ENCODE results near the gene TSPAN9.
A peak's percentile ranks its signal among the peaks of the same experiment; 100 is the strongest.

The TSPAN9 gene

DNA sequence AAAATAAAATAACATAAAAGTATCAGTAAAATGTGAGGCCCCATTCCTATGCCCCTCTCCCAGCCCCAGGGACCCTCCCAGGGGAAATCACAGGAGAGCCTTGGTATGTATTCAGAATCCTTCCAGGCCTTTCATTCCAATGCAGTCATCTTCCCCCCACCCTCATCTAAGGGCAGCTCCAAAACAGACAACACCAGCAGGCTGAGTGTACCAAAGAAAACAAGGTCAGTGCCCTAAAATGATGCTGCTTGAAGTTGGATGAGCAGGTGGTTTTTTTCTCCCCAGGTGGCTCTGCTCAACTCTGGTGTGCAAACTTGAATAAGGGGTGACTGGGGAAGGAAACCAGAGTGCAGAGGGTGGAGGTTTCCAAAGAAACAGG lies 56.2 kb downstream of the TSPAN9 start:
- no peaks in the 10 kb centered on the region for H3K27me3 ChIP-seq (ENCODE audit: control insufficient read depth, insufficient read depth, low read length)
- H3K4me1 ChIP-seq, result peaks cover 23% of the 10 kb centered on the region
- H3K27ac ChIP-seq, result no peak overlapping the region
- H3K9me3 ChIP-seq (ENCODE audit: control insufficient read depth, low read length), result no peaks in the 10 kb centered on the region
- peaks cover 37% of the 10 kb centered on the region for H3K79me2 ChIP-seq
- no peaks in the 10 kb centered on the region for H3K36me3 ChIP-seq (ENCODE audit: control insufficient read depth, insufficient read depth, low read length)
- H2AFZ ChIP-seq, result no peak overlapping the region
- H3K4me2 ChIP-seq (ENCODE audit: low read length), result no peak overlapping the region
- TF ChIP-seq CTCF (IDR thresholded peaks at IDR 0.05), result no peak
- no peak overlapping the region for H3K9ac ChIP-seq
- H3K4me3 ChIP-seq (ENCODE audit: low read depth, low read length), result no peak overlapping the region

DNA sequence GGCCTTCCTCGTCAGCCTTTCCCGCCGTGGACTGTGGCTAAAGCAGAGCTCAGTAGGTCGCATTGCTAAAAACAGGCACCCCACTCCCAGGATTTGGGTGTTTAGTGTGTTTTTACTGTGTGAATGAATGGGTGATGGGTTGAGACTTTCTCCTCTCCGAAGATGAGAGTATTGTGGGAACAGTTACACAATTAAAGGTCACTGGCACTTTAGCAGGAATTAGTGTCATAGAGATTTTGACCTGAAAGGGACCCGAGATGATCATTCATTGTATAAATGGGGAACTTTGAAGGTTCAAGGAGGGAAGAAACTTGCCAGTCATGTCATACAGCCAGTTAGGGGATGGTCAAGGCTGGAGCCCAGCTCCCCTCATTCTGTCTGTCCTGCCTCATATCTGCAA lies 56.9 kb downstream of the TSPAN9 start:
- H3K79me2 ChIP-seq, result peaks cover 37% of the 10 kb centered on the region
- no peaks in the 10 kb centered on the region for H3K27me3 ChIP-seq (ENCODE audit: control insufficient read depth, insufficient read depth, low read length)
- H3K9ac ChIP-seq, result no peak overlapping the region
- H3K4me1 ChIP-seq, result peaks cover 23% of the 10 kb centered on the region
- H3K36me3 ChIP-seq (ENCODE audit: control insufficient read depth, insufficient read depth, low read length), result no peaks in the 10 kb centered on the region
- H2AFZ ChIP-seq, result no peak overlapping the region
- H3K4me3 ChIP-seq (ENCODE audit: low read depth, low read length), result no peak overlapping the region
- no peak overlapping the region for H3K4me2 ChIP-seq (ENCODE audit: low read length)
- no peaks in the 10 kb centered on the region for H3K9me3 ChIP-seq (ENCODE audit: control insufficient read depth, low read length)
- no peak for TF ChIP-seq CTCF (IDR thresholded peaks at IDR 0.05)
- no peak overlapping the region for H3K27ac ChIP-seq

DNA sequence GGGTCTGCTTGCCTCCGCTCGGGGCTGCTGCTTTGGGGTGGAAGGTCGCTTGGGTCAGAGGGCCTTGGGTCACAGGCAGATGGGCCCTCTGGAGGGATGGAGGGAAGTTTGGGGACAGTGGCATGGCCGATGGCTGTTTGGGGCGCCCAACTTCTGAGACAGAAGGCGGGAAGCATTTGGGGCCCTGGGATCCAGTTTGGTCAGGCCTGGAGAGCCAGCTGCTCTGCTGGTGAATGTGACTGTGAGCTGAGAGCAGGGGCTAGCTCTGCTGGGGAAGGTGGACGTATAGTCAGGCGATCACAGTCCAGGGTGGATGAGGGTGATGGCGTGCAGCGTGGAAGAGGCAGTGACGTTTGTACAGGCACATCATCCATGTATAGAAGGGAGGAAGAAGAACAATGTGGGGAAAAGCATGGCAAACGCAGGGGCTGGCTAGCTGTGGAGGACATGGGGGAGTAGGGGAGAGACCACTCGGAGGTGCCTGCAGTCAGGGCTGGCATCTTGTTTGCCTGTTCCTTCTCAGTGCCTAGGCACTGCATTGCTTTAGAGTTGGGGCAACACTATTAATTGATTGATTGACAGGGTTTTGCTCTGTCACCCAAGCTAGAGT lies 57.5 kb downstream of the TSPAN9 start:
- Histone ChIP-seq H3K4me1 (peaks cover 23% of the 10 kb centered on the region), H2AFZ (no peak overlapping the region), H3K9ac (no peak overlapping the region), H3K4me3 (ENCODE audit: low read depth, low read length) (no peak overlapping the region), H3K9me3 (ENCODE audit: control insufficient read depth, low read length) (no peaks in the 10 kb centered on the region), H3K36me3 (ENCODE audit: control insufficient read depth, insufficient read depth, low read length) (no peaks in the 10 kb centered on the region), H3K27me3 (ENCODE audit: control insufficient read depth, insufficient read depth, low read length) (no peaks in the 10 kb centered on the region), H3K27ac (no peak overlapping the region), H3K4me2 (ENCODE audit: low read length) (no peak overlapping the region), H3K79me2 (peaks cover 41% of the 10 kb centered on the region)
- TF ChIP-seq CTCF (IDR thresholded peaks at IDR 0.05), result no peak

DNA sequence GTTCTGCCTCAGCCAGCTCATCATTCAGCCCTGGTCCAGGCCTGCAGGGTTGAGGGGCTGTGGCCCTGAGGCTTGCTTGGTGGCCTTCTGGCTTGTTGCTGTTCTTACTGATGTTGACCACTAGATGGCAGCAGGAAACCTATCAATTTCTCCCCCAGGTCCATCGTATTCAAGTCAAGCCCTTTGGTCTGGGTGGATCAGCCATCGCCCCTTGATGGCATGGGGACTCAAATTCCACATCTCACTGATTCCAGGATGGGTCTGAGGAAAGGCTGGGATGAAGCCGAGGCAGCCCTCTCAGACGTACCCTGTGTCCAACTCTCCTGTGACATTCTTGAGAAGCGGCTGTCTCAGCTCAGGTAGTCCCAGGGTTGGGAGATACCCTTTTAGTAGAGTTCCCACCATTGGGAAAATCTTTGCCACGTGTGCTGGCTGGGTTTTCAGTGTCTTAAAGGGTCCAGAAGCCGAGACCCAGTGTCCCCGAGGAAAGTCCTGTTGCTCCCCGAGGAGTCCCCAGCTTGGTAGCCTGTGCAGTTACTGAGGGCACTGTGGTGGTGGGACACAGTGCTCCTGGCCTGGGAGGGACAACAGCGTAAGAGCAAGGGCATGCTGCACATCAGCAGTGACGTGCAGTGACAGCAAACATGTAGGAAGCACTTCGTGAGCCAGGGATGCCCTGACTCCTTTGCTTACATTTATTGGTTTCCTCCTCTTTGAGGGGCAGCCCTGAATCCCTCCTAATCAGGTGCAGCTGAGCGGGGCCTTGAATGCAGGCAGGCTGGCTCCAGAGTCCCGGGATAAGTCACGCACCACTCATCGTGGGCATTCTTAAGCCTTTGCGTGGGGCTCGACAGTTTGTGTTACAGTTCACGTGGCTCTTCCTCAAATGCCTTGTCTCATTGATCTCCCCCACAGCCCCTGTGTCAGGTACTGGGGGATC lies 58.6 kb downstream of the TSPAN9 start:
- Histone ChIP-seq H3K79me2 (peaks cover 48% of the 10 kb centered on the region), H3K36me3 (ENCODE audit: control insufficient read depth, insufficient read depth, low read length) (no peaks in the 10 kb centered on the region), H3K27ac (no peak overlapping the region), H3K4me3 (ENCODE audit: low read depth, low read length) (no peak overlapping the region), H3K4me2 (ENCODE audit: low read length) (no peak overlapping the region), H3K9me3 (ENCODE audit: control insufficient read depth, low read length) (no peaks in the 10 kb centered on the region), H3K9ac (no peak overlapping the region), H3K4me1 (peaks cover 15% of the 10 kb centered on the region), H2AFZ (no peak overlapping the region), H3K27me3 (ENCODE audit: control insufficient read depth, insufficient read depth, low read length) (no peaks in the 10 kb centered on the region)
- peak; percentile 82 for TF ChIP-seq CTCF (IDR thresholded peaks at IDR 0.05)
